Measurements from ENCODE around the gene CTNND2. TPM values are rescaled to one million over a fixed set of nuclear protein-coding genes. Genes with fewer than 3 reads are reported as not detected.

CTNND2 gene
- polyA plus RNA-seq, 1 of the 3 experiments (the other 2 are of a cell fraction) = not detected

DNA sequence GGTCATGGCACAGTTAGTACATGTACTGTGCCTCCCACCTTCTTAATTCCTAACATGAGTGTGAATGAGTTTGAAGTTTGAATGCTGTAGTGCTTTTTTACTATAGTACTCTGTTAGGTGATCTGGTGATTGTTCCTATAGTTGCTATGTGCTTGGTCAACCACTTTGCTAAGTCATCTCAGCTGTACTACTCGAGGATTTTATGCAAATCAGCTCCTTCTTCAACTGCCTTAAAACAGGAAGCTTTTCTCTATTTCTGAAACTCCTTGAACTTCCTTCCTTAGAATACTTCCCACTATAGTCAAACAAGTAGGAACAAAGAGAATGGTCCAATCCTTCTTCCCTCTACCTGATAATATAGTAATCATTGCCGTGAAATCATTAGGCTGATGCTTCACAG lies 219.6 kb downstream of the CTNND2 start:
- no peak for DNase-seq
- Histone ChIP-seq H3K36me3 (replicated peaks in 1 of 2; ENCODE audit: control insufficient read depth in 1 of 2, insufficient read depth in 2 of 2, low read length in 1 of 2) (no peaks in the 10 kb centered on the region), H3K9me2 (no peaks in the 10 kb centered on the region), H2AFZ (ENCODE audit: low read depth) (no peak overlapping the region), H3K9ac (no peak overlapping the region), H4K20me1 (ENCODE audit: insufficient read depth) (no peaks in the 10 kb centered on the region), H3K79me2 (ENCODE audit: insufficient read depth) (no peaks in the 10 kb centered on the region), H3F3A (replicated peaks; ENCODE audit: insufficient read depth) (no peaks in the 10 kb centered on the region), H3K4me1 (ENCODE audit: control insufficient read depth in 1 of 2, insufficient read depth in 2 of 2, low read depth in 1 of 2, low read length in 1 of 2) (no peaks in the 10 kb centered on the region), H3K9me3 (no peaks in the 10 kb centered on the region), H3K4me3 (ENCODE audit: low read depth in 2 of 2, low read length in 1 of 2) (no peak overlapping the region), H3K4me2 (no peak overlapping the region), H3K27me3 (ENCODE audit: insufficient read depth) (no peaks in the 10 kb centered on the region), H3K27ac (ENCODE audit: low read depth in 2 of 2, low read length in 1 of 2) (no peak overlapping the region)
- CTCF ChIA-PET = no interaction called here
- WGBS (ENCODE audit: low lambda C conversion rate) = 2% methylated on average over 2 of the region's 2 CpGs
- POLR2A ChIA-PET = no interaction called here
- no peak for TF ChIP-seq YY1 (IDR thresholded peaks at IDR 0.05; ENCODE audit: low read depth)
- TF ChIP-seq, protein P1, sequence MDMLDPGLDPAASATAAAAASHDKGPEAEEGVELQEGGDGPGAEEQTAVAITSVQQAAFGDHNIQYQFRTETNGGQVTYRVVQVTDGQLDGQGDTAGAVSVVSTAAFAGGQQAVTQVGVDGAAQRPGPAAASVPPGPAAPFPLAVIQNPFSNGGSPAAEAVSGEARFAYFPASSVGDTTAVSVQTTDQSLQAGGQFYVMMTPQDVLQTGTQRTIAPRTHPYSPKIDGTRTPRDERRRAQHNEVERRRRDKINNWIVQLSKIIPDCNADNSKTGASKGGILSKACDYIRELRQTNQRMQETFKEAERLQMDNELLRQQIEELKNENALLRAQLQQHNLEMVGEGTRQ (IDR thresholded peaks at IDR 0.05; ENCODE audit: borderline replicate concordance, low read depth, low read length) = no peak

DNA sequence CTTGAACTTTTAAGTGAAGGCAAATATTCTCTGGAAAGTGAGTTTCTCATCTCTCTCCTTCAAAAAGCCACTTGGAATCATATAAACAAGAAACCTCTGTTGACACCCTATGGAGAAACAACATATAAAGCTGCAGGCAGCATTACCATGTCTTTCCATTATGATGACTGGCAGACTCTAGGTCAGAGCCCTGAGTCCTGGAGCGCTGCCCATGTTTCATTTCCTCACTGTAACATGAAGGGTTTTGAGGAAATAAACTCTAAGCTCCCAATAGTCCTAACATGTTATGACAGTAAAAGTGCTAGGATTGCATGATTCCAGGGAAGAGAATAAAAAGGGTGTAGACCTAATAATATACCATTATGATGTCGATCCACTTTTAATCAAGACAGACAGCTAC lies 220.6 kb downstream of the CTNND2 start:
- CTCF ChIA-PET = no interaction called here
- WGBS (ENCODE audit: low lambda C conversion rate) = 17% methylated on average over 2 of the region's 2 CpGs

More for the DNA sequence above, 220.6 kb downstream of the CTNND2 start:
- DNase-seq = no peak
- Histone ChIP-seq H3K4me1 (ENCODE audit: control insufficient read depth in 1 of 2, insufficient read depth in 2 of 2, low read depth in 1 of 2, low read length in 1 of 2) (no peaks in the 10 kb centered on the region), H3K27ac (ENCODE audit: low read depth in 2 of 2, low read length in 1 of 2) (no peak overlapping the region), H3K36me3 (replicated peaks in 1 of 2; ENCODE audit: control insufficient read depth in 1 of 2, insufficient read depth in 2 of 2, low read length in 1 of 2) (no peaks in the 10 kb centered on the region), H3F3A (replicated peaks; ENCODE audit: insufficient read depth) (no peaks in the 10 kb centered on the region), H3K4me3 (ENCODE audit: low read depth in 2 of 2, low read length in 1 of 2) (no peak overlapping the region), H3K4me2 (no peak overlapping the region), H3K9me2 (no peaks in the 10 kb centered on the region), H3K27me3 (ENCODE audit: insufficient read depth) (no peaks in the 10 kb centered on the region), H3K79me2 (ENCODE audit: insufficient read depth) (no peaks in the 10 kb centered on the region), H3K9me3 (no peaks in the 10 kb centered on the region), H2AFZ (ENCODE audit: low read depth) (no peak overlapping the region), H3K9ac (no peak overlapping the region), H4K20me1 (ENCODE audit: insufficient read depth) (no peaks in the 10 kb centered on the region)
- TF ChIP-seq CHD2 (IDR thresholded peaks at IDR 0.05; ENCODE audit: low read length, partially characterized antibody) (no peak), EZH2phosphoT487 (IDR thresholded peaks at IDR 0.05; ENCODE audit: borderline replicate concordance, low read depth) (no peak), TCF12 (IDR thresholded peaks at IDR 0.05) (no peak), SMC3 (IDR thresholded peaks at IDR 0.05; ENCODE audit: low read depth, low read length) (no peak), MXI1 (IDR thresholded peaks at IDR 0.05; ENCODE audit: low read depth, low read length) (no peak), YY1 (IDR thresholded peaks at IDR 0.05; ENCODE audit: low read depth) (no peak), RFX5 (IDR thresholded peaks at IDR 0.05; ENCODE audit: low read length) (no peak), PBX3 (IDR thresholded peaks at IDR 0.05) (no peak), JUND (IDR thresholded peaks at IDR 0.05) (no peak), ZBTB33 (IDR thresholded peaks at IDR 0.05; ENCODE audit: borderline replicate concordance, low read depth) (no peak), ELF1 (IDR thresholded peaks at IDR 0.05) (no peak), GATA2 (CRISPR knock-in tag; IDR thresholded peaks at IDR 0.05) (no peak), SIN3A (IDR thresholded peaks at IDR 0.05; ENCODE audit: borderline replicate concordance, low read depth, low read length) (no peak), TAF1 (IDR thresholded peaks at IDR 0.05; ENCODE audit: borderline replicate concordance, low read depth, low read length) (no peak), GABPA (IDR thresholded peaks at IDR 0.05; ENCODE audit: low read depth) (no peak)
- TF ChIP-seq, protein P1 (IDR thresholded peaks at IDR 0.05; ENCODE audit: borderline replicate concordance, low read depth, low read length) = no peak
- TF ChIP-seq, protein P2, sequence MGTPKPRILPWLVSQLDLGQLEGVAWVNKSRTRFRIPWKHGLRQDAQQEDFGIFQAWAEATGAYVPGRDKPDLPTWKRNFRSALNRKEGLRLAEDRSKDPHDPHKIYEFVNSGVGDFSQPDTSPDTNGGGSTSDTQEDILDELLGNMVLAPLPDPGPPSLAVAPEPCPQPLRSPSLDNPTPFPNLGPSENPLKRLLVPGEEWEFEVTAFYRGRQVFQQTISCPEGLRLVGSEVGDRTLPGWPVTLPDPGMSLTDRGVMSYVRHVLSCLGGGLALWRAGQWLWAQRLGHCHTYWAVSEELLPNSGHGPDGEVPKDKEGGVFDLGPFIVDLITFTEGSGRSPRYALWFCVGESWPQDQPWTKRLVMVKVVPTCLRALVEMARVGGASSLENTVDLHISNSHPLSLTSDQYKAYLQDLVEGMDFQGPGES (IDR thresholded peaks at IDR 0.05; ENCODE audit: low read depth, low read length) = no peak
- POLR2A ChIA-PET = no interaction called here

All from SK-N-SH (cell line).